TTC549 (cell line): ENCODE measurements around the gene C3orf20.

Experiments
- FAIRE-seq: peaks from 2 replicates; lab custom pipeline; 2012; peaks lifted over from hg19 to GRCh38; lab: Jason Lieb, UNC

C3orf20 gene

DNA sequence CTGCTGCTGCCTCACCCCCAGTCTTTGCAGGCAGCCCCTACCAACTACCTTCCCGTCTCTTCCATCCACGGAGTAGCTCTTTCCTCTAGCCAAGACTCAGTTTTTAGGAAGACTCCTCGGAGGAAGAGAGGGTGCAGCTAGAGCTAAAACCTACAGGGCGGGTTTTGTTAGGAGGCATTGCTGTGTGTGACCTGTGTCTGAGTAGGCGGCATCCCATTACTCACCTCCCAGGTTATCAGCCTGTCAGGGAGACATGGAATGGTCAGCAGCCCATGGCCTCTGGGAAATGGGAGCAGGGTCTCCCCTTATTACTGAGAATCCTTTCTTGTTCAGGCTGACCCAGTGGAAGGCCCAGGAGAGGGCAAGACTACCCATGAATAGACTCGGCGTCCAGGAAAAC is 100.1 kb downstream of the C3orf20 start:
- no peak for FAIRE-seq

DNA sequence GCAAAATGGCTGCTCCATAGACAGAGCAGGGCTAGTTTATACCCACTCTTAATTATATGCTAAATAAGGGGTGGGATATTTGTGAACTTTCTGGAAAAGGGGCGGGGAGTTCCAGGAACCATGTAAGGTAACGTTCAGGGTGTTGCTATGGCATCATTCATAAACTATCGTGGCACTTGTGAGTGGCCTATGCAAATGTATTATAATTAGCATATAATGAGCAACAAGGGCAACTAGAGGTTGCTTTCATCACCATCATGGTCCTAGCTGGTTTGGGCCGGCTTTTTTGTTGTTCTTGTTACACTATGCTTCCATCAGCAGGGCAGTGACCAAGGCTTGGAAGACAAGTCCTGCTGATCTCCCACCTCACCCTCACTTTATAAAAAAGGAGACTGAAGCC is 100.6 kb downstream of the C3orf20 start:
- no peak for FAIRE-seq

DNA sequence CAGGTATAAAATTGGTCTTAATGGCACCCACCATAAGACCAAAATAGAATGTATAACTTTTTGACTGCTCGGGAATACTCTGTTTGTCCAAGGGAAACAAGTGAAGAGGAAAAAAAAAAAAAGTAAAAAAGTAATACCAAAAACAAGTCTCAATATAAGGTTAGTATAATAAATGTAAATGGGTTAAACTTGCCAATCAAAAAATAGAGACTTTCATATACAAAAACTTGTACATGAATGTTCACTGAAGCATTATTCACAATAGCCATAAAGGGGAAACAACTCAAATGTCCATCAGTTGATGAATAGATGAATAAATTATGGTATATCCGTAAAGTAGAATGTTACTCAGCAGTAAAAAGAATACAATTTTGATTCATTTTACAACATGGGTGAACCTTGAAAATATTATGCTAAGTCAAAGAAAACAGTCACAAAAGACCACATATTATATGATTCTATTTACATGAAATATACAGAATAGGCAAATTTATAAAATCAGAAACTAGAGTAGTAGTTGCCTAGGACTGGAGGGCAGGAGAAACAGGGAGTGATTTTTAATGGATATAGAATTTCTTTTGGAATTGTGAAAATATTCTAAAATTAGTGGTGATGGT is 104.2 kb downstream of the C3orf20 start:
- FAIRE-seq = peak; percentile 39

DNA sequence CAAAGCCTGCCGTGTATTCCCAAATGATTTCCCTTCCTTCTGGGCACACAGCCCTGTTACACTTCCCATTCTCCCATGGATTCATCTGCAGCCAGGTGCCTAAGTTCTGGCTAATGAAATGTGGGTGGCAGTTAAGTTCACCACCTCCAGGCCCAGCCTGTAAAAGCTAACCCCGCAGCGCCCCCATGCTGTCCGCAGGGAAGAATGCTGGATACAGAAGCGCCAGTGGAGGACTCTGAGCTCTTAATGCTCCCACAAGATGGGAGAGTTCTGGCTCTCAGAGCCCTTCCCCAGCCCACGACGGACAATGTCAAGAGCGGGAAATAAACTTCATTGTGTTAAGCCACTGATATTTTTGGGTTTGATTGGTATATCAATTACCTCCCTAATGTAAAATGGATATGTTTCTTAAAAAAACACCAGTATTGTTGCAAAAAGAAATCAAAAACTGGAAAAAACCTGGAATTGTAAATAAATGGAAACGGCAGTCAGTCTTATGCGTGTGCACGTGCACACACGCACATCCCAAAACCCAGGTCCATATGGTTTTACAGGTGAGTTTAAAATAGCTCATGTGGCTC is 106.1 kb downstream of the C3orf20 start:
- FAIRE-seq = no peak

DNA sequence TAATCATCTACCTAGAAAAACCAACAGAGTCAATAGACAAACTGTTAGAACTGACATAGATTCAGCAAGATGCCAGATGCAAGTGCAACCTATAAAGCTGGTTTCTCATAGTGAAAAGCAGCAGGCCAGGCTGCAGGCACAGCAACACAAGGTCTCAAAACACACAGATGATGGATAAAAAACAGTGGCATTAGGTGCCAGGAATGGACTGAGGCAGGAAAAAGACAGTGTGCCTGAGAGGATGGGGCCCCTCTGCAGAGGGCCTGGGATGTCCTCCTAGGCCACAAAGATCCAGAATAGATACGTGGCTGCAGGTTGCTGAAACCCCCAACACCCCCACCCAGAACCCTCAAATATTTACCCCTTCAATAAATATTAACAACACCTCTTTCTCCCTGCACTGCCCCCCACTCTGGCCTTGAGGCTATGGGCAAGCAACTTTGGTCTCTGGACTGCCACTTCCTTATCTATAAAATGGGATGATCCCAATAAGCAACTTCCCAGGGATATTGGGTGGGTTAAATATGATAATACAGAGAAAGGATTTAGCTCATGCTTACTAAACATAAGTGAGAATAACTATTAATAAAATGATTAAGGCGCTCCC is 108.6 kb downstream of the C3orf20 start:
- FAIRE-seq = no peak

DNA sequence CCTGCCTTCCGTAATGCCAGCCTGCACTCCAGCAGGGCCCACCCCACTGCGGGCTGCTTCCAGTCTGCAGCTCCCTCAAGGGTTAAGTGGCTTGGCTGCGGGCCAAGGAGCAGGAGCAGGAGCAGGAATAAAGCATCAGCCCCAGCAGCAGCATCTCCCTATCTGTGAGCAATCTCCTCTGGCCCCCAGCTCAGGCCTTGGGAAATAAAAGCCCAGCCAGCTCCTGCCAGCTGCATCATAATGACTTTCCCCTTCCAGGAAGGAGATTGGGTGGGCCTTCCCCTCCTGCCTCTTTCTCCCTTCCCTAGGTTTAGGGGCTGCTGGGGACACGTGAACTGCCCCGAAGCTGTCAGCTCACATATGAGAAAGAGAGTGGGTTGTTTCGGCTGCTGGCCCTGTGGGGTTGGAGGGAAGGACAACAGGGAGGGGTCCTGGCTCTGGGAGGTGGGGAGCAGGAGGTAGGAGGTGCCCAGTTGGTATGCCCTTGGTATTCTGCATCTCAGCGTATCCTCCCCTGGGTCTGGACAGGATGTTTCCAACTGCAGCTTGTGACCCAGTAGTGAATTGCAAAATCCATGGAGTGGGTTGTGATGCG is 109.2 kb downstream of the C3orf20 start:
- FAIRE-seq = no peak

DNA sequence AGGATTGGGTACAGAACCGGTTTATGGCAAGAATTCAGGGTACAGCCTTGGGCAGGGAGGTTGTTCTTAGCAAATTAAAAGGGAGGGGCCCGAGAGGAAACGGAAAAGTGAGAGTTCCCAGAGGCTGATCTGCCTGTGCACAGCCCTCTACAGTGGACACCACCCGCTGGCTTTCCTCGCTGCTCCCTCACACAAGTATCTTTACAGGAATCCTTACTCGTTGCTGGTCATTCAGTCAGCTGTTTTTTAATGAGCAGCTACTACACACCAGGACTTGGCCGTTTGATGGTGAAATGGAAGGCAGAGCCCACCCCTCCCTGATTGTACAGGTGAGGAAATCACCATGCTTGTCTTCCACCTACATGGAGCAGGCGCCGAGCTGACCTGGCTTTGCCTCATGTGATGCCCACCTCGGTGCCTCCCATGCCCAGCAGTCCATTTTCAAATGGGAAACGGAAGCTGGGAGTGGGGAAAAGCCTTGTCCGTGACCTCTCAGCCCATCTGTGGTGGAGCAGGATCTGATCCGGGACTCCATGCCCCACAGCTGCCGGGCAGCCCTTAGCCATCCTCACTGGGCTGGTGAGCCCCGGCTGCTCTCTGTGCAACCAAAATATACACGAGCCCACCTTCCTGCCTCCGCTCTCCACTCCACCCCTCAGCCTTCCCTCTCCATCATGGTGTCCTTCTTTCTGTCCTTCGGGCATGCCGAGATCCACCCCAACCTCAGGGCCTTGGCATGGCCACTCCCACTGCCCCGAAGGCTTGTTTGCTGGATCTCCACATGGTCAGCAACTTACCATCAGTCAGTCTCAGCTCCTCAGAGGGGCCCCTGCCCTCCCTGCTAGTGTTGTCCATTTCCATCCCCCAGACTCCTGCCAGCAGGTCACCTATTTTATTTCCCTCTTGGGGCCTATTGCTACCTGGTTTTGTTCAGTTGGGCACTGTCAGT is 110.5 kb downstream of the C3orf20 start:
- FAIRE-seq = no peak

DNA sequence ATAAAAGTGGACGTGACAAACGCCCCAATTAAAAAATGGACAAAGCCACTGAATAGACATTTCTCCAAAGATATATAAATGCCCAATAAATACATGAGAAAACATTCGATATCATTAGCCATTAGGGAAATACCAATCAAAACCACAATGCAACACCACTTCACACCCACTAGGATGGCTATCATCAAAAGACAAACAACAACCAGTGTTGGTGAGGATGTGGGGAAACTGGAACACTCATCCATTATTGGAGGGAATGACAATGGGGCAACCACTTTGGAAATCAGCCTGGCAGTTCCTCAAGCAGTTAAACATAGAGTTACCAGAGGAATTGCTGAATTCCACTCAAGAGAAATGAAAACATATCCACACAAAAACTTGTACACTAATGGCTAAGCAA is 111.4 kb downstream of the C3orf20 start:
- FAIRE-seq = no peak

DNA sequence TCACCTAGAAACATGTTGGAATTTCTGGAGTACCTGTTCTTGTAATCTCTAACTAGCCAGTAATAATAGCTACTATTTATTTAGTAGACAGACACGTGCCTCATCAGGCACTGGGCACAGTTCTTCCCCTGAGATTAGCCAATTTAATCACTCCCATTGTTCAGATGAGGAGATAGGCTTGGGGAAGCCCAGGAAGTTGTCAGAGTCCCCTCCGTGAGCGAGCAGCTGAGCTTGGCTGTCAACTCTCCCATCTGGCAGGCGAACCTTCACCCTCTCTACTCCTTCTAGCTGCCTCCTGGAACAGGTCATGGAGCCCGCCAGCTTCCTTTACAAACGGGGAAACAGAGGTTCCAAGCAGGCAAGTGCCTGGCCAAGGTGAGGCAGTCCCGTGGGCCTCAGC is 112.7 kb downstream of the C3orf20 start:
- FAIRE-seq = no peak

DNA sequence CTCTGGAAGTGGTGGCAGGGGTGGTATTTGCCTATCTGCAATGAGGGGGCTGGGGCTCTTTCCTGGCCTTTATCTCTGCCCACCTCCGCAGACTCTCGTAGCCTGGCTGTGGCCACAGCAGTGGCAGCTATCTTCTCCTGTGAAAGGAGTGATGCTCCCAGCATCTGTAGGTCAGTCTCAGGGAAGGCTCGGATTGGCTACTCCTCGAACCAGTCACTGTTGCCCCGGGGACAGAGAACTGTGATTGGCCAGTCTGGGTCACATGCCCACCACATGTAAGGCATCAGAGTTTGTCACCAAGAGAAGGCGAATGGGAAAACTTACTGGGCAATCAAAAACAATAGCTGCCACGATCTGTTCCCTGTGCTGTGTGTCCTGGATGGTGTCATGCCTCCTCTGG is 113.7 kb downstream of the C3orf20 start:
- FAIRE-seq = no peak

DNA sequence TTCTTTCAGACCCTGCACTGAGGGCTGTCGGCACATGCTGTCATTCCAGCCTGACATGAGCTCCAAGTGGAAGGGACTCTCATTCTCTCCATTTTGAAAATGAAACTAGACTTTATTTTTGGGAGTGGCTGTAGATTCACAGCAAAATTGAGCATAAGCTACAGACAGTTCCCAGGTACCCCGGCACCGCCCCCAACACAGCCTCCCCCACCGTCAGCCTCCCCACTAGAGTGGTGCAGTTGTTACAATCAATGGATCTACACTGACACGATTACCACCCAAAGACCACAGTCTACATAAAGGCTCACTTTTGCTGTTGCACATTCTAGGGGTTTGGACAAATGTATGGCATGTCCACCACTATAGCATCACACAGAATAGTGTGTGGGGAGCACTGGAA is 114.3 kb downstream of the C3orf20 start:
- no peak for FAIRE-seq

DNA sequence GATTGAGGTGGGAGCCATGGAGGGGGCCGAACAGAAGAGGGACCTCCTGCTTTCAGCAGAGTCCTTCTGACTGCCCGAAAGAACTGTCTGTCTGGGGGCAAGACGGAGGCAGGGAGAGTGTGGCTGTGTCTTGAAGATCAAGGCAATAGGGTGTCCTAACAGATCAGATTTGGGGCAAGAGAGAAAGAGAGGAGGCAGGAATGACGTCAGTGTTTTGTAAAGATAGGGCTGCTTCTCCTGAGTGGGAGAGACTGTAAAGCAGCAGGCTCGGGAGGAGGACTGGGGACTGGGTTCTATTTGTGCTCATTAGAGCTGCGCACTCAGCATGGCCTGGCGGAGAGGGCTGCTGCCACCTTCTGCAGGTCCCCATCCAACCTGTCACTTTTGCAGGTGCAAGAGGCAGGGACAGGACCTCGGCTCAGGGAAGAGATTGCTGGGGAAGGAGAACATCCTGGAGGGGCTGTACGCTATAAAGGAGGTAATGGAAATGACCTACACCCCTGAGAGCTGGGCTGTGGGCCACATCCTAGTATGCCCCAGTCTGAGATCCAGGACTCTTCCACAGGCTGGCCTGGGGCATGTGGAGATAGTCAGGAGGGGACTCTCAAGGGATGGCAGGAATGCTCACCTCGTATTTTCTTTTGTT is 114.8 kb downstream of the C3orf20 start:
- FAIRE-seq = no peak

DNA sequence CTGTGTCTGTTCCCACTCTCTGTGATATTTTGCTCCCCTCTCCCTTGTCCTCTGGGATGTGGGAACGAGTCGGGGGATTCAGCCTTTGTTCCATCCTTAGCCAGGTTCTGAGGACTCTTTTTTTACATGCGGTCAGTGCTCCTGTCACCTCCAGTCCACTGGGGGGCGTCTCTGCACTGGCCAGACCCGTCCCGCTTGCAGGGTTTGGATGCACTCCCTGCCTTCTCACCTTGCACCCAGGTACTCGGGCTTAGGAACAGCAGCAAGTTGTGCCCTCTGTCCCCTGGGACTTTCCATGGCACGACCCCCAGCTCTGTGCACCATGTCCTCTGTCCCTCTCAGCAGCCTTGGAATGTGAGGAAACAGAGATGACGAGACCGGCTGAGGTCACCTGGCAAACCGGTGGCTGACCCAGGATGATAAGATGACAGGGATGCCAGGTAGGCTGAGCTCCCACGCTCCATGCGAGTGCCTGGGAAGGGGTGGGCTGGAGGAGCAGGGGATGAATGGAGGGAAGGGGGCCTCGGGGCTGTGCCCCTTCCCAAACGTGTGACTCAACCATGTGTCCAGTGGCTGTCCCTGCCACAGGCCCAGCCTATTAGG is 116.5 kb downstream of the C3orf20 start:
- no peak for FAIRE-seq

DNA sequence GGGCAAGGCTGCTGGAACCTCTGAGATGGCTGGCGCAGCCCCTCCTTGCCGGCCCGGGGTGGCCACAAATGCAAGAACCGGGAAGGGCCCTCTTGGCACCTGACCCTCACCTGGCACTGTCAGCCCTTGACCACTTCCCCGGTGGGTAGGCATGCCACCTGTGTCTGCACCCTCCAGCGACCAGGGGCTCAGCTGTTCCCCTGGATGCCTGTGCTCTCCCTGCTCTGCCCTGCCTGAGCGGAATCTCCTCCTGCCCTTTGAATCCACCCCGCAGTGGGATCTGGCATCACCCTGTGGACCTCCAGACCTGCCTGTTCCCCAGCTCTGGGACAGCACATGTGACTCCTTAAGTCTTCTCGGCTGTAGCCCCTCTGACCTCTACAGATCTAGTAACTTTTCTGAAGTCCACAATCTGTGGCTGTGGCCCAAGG is 117.8 kb downstream of the C3orf20 start:
- no peak for FAIRE-seq

DNA sequence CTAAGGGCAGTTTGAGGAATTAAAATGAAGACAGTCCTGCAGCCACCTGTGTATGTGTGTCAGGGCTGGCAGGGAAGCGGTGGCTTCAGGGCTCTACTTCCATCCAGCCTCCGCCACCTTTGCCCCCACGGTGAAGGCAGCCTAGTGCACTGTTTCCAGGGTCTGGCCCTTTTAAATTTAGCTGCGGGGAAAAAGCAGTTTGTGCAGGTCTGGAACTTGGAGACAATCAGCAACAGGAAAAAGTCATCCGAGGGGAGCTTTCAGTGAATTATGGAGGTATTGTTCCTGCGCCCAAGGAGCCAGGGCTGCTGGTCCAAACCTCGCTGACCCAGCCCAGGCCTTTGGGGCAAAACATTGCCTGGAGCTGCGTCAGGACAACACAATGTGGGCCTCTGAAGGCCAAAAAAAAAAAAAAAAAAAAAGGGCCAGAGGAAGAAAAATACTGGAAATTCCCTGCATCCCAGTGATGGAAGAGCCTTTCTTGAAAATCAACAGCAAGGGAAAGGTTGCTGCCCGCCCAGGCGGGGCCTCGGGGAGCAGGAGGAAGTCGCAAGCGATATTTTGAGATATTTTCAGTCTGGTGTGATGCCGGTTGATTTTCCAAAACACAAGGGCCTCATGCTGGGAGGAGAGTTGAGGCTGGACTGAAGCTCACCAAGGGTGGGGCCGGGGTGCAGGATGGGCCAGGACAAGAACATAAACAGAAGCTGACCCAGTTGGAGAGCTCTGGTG is 118.4 kb downstream of the C3orf20 start:
- no peak for FAIRE-seq

DNA sequence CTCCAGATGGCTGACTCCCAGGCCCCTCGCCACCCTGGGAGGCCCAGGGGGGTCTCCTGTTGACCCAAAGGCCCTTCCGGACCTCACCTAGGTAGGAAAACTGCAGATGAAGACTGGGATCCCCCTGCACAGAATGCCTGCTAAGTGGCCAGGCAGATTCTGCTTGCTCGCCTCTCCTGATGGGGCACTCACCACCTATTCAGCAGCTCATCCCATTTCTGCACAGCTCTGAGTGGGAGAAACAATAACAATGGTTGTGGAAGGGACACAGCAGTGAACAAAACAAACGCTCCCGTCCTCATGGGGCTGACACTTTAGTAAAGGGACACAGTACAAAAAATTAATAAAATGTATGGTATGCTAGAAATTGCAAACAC is 118.9 kb downstream of the C3orf20 start:
- FAIRE-seq = no peak

DNA sequence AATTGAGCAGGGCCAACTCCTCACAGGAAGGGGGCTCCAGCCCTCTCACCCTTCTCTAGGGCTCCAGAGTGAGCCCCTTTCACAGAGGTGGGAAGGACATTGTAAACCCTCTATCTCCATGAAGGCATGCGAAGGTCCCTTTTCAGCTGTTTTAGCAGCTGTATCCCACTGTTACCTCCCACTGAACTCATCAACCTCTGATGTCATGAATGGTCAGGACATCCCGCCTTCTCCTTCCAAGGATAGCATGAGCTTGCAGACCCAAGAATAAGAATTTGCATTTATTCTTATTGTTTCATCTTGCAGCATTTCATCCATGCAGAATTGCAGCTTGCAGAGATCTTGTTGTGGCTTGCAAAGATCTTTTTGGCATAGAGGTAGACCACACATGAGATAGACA is 119.5 kb downstream of the C3orf20 start:
- no peak for FAIRE-seq

DNA sequence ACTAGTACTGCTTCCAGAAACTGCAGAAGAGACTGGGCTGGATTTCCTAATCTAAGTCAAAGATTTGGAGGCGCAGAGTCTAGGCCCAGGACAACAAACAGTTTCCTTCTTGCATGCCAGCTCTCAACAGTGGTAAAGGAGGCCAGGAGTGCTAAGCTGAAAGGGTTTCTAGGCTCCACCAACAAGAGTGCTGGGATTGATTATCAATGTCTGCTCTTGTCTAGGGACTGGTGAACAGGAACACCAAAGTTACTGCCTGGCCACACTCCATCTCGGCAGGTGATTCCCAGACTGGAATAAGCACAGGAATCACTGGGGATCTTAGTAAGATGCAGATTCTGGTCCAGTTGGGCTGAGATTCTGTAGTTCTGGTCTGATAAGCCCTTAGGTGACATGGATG is 121.1 kb downstream of the C3orf20 start:
- FAIRE-seq = no peak

DNA sequence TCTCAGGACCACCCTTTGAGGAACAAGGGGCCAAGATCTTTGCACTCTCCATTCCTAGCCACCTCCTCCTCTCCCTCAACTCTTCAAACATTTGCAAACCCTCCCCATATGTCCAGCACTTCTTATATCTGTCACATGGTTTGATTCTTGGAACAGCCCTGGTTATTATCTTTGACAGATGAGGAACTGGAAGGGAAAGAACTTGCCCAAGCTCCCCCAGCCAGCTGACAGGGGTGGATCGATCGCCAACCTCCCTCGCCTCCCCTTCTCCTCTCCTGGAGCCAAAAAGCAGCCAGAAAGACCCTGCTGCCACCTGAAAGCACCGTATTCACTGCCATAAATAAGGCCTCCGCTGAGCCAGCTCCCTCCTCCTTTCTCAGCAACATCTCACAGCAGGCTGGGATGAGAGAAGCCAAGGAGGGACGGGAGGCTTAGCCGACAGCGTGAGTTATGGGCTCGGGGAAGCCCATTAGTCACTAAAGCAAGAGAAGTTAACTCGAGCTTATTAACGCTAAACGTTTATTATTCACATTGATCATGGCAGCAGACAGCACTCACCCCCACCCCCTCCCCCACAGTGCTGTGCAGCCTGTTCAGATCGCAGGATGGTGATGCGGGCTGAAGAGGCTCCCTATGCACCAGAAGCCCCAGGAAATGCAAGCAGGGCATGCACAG is 121.6 kb downstream of the C3orf20 start:
- FAIRE-seq = no peak

DNA sequence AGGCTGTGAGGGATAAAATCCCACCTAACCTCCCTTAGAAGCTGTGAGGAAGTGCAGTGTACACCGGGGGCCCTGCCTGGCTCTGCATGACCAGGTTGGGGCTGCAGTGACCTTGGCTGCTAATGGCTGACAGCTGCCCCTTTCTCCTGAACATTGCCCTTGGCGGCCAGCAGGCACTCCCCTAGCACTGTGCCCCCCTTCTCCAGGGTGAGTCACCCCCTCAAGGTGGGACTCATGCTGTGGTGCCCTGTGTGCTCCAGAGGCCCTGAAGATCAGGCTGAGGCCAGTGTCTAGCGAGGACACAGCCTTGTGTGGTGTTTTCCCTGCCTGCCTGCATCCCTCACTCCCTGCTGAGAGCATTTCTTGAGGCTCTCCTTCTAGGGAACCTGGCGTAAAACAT is 122.8 kb downstream of the C3orf20 start:
- no peak for FAIRE-seq
